GM18858 (cell line): ENCODE measurements around the gene PCDH9.

Experiments
- ATAC-seq: cut with Tn5 transposase; IDR thresholded peaks from one replicate; pipeline ENCODE4 v1.9.1; 2021; ENCODE audit not compliant: unreplicated experiment

Gene PCDH9

DNA sequence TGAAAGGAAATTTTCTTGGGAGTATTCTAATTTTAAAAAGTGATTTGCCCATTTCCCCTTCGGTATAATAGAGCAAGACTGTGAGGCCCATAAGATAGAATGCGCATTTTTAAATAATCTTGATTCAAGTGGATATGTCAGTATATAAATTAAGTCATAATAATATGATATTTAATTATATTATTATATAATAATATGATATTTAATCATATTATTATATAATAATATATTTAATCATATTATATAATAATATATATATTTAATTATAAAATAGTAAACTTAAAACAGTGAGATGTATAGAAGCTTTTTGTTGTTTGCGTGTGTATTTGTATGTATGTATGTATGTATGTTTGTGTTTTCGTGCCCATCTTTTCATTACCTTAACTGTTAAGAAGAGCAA lies 682.5 kb downstream of the PCDH9 start:
- no peak for ATAC-seq

DNA sequence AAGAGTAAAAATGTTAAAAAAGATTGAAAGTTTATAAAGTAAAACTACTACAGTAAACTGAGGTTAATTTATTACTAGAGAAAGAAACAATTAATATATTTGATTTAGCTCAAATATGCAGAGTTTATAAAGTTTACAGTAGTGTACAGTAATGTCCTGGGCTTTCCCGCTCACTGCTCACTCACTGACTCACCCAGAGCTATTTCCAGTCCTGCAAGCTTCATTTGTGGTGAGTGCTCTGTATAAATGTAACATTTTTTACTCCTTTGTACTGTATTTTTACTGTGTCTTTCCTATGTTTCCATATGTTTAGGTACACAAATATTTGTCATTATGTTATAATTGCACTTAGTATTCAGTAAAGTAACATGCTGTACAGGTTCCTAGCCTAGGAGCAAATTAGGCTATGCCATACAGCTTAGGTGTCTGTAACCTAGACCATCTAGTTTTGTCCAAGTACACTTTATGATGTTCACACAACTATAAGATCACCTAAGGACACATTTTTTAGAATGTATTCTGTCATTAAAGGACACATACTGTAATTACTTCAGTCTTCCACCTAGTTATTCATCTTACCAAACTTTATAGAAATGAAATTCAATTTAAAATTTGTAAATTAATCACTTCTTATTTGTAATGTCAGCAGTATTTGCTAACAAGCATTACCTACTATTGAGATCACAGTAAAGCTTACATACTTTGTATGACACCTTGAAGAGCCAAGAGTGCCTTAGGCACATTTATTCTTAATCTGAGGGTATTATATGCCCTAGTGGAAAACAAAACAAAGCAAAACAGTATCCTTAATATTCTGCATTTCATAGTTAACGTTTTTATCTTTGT lies 683.4 kb downstream of the PCDH9 start:
- no peak for ATAC-seq

DNA sequence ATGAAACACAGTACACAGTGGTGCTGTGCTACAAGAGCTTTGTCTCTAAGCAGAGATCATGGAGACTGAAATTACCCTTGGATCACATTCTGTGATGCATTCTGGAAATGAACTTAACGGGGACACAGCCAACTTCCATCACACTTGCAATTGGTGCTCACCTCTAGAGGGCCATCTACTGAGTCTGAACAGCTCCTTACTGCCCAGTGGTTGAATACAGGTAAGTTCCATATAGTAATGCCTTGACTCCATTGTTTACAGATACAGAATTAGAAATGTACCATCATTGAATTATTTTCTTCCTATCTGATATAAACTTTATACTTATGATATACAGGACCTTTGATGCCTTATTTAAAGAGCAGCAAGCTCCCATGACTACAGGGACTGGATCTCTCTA lies 686.4 kb downstream of the PCDH9 start:
- ATAC-seq = no peak

DNA sequence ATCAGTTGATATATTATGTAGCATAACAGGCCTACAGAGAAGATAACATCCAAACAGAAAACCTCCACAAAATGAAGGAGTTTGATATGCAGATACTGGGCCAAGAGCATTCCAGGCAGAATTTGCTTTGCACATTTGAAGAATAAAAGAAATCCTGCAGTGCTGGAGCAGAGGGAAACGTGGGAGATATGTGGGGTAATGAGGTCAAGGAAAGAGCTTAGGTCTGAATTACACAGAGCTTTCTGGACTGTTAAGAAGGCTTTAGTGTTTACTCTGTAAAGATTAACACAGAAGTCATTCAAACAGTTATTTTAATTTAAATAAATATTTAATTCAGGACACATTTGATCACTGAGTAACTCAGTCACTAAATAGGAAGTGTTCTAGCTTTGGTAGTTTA lies 692.7 kb downstream of the PCDH9 start:
- no peak for ATAC-seq

DNA sequence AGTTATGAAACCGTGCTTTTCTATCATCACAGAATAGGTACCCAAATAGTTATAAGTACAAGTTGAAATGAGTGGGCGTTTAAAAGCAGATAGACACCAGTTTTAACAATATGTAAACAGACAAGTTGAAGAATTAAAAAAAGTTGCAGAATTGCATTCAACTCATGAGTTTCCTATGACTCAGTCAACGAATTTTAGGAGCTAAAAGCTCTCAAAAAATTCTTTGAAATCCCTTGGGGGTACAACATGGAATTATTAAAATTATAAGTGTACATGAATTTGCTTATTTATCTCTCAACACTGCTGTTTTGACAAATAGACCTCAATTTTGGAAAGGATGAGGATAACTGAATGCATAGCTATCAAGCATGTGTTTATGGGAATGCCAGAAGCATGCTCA lies 693.4 kb downstream of the PCDH9 start:
- ATAC-seq = no peak

DNA sequence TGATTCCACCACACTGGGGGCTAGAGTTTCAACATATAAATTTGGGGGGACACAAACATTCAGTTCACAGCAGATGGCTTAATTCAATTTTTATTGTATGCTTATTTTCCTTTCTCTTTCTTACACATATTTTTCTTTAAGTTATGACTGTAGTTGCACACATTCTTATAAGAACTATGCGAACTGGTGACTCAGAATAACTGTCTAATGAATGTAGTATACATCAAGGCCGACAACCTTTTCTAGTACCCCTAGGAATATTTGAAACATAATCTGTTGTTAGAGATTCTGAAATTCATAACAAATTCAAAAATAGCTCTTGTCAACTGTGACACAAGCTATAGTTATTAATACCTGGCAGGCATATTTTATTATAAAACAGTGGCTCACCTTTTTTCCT lies 695.6 kb downstream of the PCDH9 start:
- no peak for ATAC-seq

DNA sequence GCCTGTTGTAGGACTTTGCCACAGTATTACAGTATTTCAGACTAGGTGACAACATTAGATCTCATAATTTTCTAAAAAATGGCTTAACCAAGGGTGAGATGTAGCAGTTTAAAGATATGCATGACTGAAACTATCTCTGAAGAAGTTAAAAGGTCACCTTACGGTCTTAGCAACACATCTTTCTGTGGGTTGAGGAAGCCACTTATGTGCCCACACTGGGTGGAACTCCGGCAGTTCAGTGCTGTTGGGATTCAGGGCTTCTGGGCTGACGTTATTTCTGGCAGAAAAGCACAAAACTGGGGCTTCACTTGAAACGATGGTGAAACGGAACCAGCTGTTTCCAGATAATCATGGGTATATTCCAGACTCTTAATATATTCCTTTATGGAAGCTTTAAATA lies 697.3 kb downstream of the PCDH9 start:
- ATAC-seq = no peak

DNA sequence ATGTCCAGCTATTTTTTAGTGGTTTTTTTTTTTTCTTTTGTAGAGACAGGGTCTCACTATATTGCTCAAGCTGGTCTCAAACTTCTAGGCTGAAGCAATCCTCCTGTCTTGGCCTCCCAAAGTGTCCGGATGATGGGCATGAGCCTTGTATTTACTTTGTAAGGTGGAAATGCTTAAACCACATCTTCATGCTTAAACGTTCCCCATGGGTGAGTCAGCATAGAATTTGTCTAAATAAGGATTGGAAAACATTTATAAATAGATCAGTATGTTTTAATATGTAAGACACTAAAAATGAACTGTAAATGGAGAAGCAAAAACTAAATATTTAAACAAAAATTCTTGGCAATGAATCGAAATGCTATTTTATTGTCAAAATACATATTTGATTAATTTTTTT lies 698.0 kb downstream of the PCDH9 start:
- no peak for ATAC-seq

DNA sequence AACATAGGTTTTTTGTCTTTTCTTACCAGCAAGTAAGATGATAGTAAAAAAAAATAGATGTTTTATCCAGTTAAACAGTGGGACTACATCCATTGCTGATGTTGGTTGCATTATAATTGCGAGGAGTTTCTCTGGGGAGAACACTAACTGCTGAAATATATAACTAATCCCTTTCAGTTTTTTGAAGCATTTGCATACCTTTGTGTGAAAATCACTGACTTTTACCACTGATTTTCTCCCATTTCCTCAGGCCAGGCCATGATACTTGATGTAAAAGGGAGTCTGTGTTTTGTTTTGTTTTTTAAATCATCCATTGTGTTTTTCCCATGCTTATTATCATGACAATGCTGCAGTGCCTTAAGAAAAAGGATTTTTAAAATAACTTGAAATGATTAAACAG lies 699.5 kb downstream of the PCDH9 start:
- no peak for ATAC-seq

DNA sequence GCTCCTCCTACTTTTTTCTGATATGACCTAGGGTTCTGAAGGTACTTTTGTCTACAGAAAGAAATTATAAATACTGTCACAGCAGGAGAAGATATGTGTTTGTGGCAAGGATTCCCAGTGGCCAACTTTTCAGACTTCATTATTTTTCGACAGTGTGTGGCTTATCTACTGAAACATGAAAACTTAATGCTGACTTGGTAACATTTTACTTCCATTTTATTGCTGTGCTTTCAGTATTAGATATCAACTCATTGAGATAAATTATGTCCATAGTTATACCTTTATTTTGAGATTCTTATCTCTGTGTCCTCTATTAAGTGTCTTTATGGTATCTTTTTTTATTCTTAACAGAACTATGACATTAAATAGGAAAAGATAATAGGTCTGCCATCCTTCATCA lies 700.0 kb downstream of the PCDH9 start:
- ATAC-seq = no peak

DNA sequence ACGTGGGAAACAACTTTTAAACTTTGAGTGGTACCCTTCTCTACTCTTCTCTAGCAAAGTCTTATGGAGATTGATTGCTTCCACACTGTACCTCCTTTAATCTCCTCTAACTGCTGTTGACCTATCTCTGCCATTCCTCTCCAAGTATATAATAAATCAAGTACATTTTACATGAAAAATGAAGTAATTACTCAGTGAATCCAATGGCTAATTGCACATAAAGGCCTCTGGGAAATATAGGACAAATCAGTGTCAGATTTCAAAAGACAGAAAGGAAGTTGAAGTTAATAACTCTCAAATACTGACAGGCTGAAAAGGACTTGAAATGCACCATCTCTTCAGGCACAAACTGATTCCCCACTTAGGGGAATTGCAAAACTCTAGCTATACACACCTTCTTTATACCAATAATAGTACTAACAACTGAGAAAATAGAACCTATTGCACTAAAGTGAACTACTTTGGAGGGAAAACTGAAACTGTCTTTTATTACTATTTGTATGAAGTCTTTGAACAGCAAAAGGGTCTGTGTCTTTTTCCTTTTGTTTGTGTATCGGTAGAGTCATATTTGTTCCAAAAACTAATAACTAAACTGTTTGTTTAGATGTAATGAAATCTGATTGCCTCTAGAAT lies 701.1 kb downstream of the PCDH9 start:
- ATAC-seq = no peak

DNA sequence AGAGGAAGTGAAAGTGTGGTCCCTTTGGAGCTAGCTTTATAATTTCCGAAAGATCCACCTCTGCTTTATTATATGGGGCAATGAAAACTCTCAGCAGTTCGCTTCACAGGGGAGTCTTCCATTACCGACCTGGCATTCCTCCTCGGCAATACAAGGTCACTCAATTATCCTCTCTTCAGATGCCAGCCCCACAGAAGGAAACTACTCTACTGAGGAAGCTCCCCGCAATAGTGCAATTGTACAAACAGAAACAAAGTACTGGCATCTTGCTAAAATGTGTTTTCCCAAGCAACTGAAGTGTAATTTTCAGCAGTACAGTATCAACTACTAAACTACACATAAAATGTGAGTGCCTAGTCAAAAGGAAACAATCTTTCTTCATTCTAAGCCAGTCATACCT lies 702.0 kb downstream of the PCDH9 start:
- ATAC-seq = no peak

DNA sequence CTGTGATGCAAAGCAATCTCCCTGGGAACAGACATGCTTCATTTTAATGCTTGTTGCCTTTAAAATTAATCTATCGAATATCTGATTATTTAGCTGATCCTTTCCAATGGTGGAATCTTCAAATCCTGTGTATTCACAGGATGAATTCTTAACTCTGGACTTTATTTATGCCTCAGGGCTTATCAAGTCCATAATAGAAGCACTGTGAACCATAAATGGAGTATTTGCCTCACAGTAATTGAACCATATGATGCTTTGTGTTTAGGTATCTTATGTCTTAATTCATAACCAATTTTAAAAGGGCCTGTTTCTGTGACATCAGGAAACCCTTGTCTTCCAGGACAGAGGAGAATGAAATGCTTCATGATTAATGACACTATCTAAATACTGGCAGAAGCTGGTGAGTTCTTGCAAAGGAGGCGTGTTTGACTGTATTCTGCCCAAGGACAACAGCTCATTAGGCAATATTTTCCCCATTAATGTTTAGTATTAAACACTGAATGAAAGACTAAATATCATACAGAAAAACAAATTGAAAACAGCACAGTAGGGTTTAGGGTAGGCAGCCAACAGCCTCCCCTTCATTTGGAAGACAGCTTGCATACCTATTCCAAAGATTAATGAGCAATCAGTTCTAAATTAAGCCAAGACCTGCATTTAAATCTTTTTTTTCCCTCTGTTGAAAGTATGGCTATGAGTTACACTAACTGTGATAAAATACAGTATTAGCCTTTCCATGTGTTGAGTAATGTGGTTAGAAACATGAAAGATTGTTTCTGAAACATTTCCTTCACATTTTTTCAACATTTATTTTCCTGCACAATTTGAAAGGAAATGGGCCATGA lies 709.4 kb downstream of the PCDH9 start:
- ATAC-seq = no peak

DNA sequence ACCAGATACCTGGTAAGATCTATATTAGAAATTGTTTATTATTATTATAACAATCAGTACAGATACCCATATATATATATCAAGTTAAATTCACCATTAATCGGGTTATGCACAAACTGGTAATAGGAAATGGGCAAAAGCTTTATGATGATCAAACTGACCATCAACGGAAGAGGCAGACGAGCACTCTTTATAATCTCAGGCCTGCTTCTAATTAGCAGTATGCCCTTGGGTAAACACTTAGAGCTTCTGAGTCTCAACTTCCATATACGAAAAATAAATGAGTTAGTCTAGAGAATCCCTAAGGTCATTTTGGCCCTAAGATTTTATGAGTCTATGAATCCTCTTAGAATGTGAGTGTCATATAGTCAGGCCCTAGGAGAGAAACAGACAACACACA lies 710.9 kb downstream of the PCDH9 start:
- no peak for ATAC-seq

DNA sequence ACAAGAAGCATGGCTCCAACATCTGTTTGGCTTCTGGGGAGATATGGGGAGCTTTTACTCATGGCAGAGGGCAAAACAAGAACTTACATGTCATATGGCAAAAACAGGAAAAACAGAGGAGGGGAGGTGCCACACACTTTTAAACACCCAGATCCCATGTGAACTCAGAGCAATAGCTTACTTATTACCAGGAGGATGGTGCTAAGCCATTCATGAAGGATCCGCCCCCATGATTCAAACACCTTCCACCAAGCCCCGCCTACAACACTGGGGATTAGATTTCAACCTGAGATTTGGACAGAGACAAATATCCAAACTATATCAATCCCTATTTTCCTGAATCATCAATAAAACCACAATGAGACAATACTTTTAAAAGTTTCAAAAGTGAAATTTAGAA lies 712.1 kb downstream of the PCDH9 start:
- ATAC-seq = no peak

DNA sequence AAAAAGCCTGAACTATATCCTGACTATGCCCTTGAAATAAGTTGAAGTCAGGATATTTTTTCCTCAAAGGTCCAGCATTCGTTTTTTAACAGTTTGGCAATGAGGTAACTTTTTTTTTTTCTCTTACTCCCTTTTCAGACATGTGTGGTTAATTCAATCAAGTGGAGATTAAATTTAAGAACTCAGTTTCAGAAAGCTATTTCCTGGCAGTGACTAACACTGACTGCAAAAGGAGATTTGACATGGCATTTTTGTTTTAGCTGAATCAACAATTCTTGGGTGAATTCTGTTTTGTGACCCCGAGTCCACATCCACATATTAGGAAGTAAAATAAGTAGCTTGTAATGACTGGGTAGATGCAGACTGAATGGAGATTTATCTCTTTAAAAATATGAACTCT lies 716.4 kb downstream of the PCDH9 start:
- no peak for ATAC-seq

DNA sequence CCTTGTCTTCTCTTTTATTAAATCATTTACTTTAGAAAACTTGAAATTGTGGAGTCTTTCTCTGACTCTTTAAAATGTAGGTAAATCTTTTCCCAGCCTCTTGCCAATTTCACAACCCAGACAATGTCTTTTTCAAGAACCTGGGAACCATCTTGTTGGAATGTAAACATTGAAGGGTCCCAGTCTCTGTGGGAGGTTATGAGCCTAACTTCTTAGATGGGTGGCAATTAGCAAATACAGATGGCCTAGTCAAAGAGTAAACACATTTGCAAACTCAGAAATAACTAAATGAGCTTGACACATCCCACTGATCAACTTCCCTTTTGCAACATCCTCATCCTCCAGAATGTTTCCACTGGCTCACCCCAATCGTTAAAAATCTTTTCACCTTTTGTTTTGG lies 721.0 kb downstream of the PCDH9 start:
- no peak for ATAC-seq

DNA sequence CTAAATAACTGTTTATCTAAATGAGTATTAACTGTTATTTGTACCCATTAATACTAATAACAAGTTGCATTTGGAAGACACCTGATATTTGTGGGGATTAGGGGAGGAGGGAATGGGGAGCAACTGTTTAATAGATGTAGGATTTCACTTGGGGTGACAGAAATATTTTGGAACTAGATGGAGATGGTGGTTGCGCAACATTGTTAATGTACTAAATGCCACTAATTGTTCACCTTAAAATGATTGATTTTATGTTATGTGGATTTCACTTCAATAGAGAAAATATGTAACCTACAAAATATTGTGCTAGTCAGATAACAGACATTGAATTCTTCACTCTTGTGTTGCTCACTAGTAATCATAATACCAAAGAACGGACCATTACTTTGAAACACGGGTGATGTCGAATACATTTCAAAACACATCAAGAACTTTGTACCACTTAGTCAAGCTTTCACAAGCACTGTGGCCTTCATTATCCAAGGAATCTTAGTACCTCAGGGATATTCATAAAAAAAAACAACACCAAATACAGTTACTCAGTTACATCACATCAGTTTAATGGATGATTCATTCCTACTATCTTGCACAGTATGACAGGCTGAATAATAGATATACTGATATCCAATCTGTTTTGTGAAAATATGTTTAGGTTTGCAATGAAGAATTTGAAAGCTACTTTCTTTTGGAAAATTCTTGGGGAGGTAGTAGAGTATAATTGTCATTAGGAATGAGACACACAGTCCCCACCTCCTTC lies 721.8 kb downstream of the PCDH9 start:
- ATAC-seq = no peak

DNA sequence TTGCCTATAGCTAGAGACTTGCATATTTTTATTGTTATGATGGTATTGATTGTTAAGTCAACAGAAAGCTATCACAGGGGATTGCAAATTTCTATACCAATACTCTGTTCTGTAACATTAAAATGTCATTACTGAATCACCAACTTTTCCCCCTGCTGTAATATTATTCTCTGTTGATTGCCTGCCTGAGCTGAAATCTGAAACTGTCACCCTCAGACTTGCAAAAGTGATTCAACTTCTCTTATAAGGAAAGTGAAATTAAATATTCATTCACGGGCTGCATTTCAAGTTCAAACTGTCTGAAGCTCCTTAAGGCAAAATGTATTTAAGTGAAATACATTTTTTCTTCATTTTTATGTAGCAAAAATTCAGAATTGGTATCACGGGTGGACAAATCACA lies 723.2 kb downstream of the PCDH9 start:
- peak; percentile 94 for ATAC-seq

DNA sequence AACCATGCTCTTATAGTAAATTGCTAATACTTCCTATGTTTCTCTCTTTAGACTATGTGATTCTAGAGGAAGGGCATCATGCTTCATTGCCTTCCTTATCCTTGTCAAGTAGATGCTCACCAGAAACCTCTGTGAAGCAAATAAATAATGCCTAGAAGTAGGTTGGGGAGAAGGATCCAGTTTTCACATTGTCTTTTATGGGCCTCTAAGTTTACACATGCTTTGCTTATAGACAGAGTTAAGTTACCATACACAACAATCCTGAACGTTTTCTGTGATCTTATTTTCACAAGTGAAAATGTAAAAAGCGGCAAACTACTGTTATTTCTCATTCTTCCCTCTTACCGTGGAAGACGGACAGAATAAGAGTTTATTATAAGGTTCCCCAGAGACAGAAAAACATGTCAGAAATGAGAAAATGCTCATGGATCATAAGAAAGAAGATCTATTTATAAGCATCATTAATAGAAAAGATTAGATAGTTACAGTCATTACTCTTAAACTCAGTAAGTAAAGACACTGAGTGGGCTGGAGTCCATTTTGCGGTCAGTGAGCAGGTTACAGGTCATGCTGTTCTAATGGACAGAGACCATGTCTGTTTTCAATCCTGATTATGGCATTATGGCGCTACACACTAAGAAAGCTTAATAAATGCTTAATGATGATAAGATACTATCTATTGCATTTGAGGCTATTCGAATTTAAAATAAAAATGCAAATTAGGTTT lies 723.9 kb downstream of the PCDH9 start:
- ATAC-seq = no peak

DNA sequence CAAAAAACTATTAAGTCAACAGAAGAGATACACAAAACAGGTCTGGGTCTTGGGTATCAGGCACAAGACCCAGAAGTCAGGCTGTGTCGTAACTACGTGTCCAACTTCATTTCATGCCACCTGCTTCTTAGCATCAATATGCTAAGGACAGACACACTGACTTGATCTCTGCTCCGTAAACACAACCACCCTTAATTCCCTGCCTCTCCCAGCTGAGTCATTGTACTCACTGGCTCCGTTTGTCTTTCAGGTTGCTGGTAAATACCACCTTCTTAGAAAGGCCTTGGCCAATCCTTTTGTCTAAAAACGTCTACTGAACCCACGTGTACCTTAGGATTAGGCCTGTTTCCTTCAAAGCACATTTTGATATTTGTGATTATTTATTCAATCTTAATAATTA lies 726.2 kb downstream of the PCDH9 start:
- ATAC-seq = no peak
